Measurements from ENCODE around the gene FAM110A.
"Not testable (repeated sequence)": the region's sequence is repeated elsewhere in the genome, so short reads cannot be mapped to it uniquely, and the experiment has no call there.

Gene FAM110A

DNA sequence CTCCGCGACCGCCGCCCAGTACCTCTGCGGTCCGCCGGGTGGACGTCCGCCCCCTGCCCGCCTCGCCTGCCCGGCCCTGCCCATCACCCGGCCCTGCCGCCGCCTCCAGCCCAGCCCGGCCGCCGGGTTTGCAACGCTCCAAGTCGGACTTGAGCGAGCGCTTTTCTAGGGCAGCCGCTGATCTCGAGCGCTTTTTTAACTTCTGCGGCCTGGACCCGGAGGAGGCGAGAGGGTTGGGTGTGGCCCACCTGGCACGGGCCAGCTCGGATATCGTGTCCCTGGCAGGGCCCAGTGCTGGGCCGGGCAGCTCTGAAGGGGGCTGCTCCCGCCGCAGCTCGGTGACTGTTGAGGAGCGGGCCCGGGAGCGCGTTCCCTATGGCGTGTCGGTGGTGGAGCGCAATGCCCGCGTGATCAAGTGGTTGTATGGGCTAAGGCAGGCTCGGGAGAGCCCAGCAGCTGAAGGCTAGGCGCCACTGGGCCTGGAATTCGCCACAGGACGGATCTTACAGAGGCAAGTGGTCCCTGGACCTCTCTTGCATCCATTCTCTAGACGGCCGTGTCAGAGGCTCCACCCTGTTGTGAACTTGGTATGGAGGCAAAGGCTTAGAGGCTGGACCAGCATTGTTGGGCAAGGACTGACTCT lies 11.8 kb downstream of the FAM110A start:
- no peak for DNase-seq

DNA sequence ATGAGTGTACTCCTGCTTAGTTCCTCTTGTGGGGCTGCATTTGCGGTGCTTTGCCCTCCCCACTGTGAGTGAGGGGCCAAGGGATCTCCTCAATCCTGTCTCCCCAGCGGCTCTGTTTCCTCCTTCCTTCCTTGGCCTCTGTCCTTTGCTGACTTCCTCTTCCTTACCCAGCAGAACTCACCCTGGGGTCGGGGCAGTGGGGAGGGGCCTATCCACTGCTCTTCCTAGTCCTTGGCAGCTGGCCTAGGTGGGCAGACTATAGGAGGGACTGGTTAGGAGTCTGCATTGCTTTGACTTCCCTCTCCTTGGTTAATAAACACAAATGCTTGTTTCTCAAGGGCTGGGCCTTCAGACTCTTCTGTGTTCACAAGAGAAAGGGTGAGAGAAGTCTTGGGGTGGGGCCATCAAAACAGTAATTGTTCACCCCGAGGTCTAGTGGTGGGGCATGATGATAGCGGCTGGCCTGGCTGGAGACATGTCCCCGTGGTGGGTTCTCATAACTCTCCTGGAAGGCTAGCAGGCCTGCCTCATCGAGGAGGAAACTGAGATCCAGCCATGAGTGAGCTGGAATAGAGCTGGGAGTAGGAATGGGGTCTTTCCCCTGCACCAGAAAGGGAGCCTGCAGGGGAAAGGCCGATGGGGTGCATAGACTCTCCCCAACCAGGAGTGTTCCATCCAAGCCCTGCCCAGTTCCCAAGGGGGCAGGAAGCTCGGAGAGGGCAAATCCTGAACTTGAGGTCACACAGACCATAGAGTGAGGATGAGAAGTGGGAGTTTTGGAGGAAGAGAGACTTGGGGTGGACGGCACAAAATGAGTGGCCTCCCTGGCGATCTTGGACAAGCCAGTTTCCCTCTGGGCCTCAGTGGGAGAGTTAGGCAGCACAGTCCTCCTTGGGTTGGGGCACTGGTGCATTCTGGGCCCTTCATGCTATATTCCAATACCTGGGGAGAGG lies 12.7 kb downstream of the FAM110A start:
- no peak for DNase-seq

DNA sequence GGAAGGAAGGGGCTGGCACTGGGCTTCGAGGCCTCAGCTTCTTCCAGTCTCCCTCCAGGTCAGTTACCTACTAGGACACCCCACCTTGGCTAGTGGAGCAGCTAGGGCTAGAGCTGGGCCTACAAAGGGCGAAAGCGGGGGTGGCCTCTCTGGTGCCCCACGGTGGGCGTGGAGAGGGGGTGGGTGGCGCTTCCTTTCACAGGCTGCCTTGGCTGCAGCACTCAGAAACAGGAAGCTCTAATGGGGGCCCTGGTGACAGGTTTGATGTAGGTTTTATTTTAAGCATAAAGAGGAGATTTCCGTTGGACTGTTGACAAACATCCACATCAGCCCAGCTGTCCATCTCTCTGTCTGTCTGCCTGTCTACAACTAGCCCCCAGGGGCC lies 13.4 kb downstream of the FAM110A start:
- DNase-seq, result peak; percentile 51

DNA sequence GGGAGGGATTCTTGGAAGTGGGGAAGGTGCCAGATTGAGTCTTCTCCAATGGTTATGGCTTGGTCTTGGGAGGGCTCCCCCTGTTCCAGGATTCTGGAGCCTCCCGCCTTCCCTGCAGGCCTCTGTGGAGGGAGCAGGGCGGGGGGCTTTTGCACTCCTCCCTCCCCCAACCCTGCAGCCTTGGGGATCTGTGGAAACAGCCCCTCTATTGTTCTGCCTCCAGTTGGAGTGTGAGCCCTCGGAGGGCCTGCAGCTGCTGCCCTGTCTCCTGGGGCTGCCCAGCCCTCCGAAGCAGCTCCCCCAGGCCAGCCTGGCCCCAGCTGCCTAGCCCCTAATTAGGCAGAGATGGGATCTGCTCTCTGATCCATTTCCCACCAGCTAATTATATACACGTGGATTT lies 14.7 kb downstream of the FAM110A start:
- no peak for DNase-seq

DNA sequence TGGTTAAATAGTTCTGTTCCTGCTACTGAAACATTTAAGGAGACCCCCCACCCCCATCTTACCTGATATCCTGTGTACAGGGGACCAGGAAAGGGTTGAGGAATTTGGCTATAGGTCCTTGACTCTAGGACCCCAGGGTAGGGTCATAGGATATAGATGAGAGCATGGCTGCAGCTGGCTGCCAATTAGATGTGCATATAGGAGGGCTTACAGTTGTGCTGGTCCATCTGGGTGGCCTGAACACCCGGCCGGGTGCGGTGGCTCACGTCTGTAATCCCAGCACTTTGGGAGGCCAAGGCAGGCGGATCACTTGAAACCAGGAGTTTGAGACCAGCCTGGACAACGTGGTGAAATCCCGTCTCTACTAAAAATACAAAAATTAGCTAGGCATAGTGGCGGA lies 15.2 kb downstream of the FAM110A start:
- DNase-seq, result not testable (repeated sequence)

DNA sequence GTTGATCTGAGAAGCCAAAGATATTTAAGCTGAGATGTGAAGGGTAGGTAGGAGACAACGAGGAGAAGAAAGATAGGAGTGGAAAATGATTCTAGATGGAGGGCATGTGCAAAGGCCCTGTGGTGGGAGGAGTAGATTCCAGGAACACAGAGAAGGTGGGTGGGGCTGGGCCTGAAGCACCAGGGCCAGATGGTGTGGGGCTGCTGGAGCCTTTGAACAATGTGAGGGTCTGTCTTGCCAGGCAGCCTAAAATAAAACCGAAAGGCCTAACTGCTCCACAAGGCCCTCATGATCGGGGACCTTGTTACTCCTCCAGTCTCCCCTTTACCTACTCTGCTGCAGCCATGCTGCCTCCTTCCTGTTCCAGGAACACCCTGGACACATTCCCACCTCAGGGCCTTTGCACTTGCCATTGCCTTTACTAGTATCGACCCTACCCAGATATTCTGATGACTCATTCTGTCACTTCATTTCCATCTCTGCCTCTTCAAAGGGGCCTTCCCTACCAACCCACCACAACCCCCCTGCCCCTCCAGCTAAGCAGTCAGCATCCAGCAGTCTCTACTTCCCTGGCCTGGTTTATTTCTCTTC lies 20.0 kb downstream of the FAM110A start:
- DNase-seq, result no peak

DNA sequence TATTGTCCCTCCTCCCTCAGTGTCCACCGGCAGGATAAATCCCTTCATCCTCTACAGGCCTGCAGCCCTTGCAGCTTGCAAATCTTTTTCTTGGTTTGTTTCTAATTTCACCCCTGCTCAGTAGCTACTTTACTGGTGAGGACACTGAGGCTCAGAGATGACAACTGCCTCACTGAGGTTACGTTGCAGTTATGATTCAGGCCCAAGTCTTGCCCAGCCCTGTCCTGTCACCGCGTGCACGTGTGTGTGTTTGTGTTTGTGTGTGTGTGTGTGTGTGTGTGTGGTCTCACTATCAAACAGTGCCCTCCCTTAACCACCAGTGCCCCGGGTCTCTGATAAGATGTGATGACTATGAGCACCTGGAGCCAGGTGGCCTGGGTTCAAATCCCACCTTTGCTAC lies 21.1 kb downstream of the FAM110A start:
- DNase-seq, result no peak

DNA sequence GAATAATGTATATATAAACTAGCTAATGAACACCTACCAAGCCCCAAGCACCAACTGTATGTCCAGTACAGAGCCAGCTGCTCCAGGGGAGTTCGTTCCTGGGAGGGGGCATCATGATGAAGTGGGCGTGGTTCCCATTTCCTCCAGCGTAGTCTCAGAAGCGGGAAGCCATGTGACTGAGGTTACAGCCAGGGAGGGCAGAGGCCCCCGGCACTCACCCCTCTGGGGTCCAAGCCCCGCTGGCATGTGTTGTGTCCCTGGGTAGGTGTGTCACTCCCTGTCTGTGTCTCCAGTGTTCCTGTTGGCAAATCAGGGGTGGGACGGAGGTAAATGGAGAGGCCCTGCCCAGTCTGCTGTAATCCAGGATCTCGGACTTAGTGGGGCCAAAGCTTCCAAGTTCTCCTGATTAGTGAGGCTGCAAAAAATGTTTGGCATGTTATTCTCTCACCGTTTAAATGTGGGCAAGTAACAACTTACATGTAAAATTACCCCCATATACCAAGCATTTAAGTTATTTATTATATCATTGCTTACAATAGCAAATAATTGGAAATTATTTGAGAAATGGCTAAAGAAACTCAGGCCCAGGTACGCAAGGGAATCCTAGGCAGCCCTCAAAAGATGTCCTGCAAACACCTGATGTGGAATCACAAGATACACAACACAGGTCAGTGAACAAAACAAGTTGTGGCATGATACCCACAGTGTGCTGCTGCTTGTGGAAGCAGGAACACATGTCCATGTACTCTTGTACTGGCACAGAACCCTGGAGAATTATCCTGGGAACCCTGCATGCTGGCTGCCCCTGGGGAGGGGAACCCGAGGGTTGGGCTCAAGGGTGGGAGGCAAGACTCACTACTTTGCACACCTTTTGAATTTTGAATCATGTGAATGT lies 22.2 kb downstream of the FAM110A start:
- DNase-seq, result no peak

DNA sequence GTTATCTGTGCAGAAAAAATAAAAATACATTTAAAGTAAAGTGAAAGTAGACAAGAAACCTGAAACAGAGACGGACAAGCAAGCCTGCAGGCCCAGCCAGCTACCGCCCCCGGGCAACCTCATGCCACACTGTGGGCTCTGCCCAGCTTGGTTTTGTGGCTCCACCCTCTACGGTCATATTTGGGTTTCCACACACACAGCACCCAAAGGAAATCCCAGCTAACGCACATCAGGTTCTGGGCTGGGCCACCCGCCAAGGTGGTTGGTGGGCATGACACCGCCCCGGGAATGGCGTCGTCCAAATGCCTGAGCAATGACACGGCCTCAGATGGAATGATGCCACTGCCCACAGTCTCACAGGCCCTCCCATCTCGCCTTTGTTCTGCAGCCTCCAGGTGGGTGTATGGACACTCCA lies 22.9 kb downstream of the FAM110A start:
- peak; percentile 56 for DNase-seq

DNA sequence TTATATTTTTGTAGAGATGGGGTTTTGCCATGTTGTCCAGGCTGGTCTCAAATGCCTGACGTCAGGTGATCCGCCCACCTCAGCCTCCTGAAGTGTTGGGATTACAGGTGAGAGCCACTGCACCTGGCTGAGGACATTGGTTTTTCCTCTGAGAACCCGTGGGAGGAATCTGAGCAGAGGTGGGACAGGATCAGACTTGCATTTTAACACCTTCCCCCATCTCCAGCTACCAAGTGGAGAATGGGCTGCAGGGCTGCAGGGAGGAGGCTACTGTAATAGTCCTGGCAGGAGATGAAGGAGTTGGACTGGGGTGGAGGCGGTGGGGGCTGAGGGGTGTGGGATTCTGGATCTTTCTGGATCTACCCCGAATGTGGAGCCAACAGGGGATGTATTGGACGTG lies 24.5 kb downstream of the FAM110A start:
- no peak for DNase-seq

DNA sequence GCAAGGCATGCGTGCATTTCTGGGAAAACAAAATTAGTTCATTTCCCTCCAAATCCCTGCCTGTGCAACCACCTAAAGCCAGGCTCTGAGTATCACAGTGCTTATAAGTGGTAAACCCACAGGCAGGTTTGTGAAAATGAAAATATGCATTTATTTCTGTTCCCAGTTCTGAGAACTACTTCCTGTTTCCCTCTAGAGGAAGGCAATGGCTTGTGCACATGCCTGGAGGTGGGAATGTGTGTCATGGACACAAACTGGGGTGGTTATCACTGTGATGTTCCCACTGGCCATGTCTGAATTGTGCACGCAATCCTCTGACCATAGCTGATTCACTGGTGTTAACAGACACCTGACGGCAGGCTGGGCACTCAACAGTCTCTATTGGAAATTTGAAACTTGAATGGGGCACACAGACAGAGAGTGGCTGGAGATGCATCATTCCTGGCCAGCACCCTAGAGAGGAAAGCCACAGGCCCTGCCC lies 26.3 kb downstream of the FAM110A start:
- DNase-seq, result no peak

DNA sequence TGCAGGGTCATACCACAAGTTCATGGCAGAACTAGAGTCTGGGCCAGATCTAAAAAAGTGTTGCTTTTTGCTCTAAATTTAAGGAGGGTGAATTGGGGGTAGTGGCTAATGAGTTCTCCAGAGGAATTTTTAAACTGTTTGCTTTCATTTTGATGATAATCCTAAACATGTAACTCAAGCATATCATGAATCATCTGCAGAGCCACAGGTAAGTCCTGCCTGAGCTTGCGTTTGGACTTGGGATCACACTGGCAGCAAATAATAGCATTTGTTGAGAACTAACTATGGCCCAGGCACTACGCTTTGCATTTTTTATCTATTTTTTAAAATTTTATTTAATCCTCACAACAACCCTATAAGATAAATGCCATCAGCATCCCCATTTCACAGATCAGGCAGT lies 27.4 kb downstream of the FAM110A start:
- no peak for DNase-seq

DNA sequence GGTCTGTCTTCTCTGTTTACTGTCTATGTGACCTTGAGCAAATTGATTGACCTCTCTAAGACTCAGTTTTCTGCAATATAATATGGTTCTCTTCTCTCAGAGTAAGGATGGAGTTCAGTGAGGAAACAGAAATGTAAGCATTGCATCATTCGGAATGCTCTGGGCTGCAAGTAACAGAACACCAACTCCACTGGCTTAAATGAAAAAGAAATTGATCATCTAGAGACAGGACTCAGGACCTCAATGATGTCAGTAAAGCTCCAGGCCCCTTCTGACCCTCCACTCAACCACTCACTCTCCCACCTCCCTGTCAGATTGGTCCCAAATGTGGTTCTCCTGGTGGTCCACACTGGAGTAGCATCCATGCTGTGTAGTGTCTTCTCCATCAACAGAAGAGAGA lies 31.9 kb downstream of the FAM110A start:
- DNase-seq, result no peak

DNA sequence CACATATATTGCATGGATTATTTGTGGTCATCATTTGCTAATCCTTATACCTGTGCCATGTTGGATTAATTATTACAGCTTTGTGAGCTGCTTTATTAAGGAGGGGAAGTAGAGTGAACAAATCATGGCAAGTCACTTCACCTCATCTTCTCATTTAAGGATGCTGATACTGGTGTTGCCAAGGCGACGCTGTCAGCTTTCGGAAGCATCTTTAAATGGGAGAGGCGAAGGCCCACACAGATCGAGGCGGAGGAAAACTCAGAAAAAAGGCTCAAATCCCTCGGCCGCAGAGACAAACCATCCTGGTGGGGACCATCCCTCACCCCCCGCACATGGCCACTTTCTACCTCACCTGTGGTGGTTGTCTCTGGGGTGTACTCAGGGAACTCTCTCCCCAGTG lies 34.8 kb downstream of the FAM110A start:
- no peak for DNase-seq

DNA sequence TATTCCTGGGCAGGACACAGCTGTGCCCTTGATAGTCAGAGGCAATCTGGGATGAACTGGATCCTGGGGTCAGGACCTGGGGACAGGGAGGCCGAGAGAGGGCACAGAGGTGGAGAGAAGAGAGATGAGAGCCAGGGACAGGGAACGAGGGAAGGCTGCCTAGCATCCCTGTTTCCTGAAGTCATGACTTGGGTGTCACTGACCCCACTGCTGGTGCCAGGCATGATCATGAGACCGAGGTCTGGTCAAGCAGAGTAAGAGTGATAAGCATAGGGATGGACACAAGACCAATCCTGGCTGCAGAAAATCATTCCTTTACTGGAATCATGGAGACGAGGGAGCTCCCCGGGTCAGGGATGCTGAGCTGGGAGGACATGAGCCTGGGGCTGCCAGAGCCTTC lies 36.1 kb downstream of the FAM110A start:
- no peak for DNase-seq

DNA sequence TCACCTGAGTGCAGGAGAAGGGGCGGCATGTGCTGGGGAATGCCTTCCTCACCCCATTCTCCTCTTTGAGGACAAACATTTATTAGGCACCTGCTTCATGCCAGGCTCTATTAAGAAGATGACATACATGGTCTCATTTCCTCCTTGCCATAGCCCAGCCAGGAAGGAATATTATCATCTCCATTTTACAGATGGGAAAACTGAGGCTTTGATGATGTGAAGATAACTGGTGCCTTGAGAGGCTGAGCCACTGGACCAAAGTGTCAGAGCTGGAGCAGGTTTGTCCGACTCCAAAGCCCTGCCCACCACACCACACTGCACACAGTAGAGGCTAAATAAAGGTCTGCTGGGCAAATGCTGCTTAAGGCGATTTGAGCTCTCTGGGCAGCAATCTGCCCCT lies 37.2 kb downstream of the FAM110A start:
- DNase-seq, result no peak

DNA sequence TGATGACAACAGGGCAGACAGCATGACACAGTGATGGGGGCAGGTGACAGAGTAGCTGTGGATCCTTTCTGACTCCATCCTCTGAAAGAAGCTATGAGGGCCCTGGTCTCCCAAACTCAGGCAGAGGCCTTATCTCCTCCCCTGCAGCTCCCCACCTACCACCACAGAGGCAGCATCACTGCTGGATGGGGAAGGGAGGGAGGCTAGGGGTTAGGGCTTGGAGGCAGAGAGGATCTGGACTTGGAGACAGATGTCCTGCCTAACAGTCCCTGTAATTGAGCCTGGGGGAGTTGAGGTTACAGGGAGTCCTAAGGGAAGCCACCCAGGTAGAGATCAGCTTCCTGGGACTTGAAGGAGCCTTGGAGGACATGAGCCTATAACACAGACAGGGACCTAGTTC lies 37.9 kb downstream of the FAM110A start:
- DNase-seq, result no peak

DNA sequence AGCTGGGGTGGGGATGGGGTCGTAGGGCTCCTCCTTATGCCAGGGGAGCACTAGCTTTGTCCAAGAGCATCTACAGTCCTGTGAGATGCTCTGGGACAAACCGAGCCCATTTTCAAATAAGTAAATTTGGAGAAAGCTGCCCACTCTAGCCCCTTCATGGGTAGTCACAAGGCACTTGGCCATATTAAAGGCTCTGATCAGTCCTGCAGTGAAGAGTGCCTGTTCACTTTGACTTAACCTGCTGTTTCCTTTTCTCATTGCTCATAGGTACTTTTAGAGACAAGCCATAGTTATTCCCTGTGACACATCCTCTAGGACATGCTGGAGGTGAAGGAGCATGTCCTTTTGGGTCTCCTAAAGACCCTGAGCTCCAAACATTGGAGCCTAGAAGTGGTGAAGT lies 38.4 kb downstream of the FAM110A start:
- DNase-seq, result no peak

DNA sequence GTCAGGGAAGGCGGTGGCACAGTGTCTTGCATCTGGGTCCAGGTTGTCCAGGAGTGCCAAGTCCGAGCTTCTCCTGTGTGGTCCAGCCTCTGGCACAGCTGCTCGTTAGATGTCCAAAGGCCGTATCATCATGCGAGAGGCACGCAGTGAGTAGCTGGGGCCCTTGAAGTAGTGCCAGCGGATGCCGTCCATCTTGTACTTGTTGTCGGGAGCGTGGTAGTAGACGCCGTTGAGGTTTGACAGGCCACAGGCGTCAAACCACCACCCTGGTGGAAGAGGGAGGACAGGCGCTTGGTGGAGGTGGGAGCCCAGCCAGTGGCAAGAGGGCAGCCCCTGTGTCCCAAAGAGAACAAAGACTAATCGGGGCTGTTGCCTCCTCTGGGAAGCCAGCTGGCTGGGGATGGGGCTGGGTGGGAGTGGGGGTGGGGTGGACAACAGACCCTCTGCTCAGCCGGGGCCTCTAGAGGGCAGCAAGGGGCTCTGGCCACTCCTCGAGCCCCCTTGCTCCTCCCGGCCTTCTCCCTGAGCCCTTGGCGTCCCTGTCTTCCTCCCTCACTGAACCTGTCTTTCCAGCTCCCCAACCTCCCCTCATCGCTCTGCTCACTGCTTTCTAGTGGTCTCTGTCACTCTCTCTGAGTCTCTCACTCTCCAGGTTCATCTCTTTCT lies 39.5 kb downstream of the FAM110A start:
- no peak for DNase-seq

DNA sequence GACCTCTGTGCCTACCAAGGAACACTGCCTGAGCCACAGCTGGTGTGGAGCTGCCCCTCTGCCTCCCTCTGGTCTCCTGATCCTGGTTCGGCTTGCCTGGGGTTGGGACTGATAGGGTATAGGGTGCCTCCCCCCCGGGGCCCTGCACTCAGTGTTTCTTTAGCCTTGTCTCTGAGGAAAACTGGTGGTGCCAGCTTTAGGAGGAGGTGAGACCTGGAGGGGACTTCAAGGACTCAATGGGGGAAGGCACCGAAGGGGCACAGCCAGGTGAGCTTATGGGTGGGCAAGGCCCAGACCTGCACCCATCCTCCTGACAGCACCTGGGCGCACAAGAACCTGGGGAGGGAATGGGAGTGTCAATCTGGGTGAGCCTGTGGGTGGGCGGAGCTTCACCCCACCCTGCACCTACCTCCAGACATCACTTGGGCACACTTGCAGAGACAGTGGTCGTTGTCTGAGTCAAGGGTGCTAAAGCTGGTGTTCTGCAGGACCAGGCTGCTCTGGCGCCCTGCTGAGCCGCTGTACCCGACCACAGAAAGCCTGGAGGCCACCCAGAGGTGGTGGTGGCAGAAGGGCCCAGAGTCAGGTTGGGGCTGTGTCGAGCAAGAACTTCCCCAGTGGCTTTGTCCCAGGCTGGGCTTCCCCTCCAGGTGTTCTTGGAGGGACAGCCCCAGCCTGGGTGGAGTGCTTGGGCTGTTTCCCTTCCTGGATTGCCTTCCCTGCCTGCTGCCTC lies 40.5 kb downstream of the FAM110A start:
- no peak for DNase-seq

DNA sequence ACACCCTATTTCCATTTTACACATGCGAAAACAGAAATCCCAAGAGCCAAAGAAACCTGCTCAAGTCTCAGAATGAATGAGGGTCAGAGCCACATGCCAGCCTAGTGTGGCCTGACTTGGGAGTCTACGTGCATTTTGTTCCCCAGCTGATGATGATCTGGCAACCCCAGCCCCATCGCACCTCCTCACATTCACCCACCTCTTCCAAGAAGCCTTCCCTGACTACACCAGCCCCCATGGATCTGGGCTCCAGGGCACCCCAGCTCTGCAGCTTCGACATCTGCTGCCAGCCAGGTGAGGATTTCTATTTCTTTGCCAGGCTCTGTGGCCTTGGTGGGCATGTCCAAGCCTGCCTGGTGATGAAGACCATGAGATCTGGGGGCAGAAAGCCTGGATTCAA lies 41.6 kb downstream of the FAM110A start:
- DNase-seq, result no peak

DNA sequence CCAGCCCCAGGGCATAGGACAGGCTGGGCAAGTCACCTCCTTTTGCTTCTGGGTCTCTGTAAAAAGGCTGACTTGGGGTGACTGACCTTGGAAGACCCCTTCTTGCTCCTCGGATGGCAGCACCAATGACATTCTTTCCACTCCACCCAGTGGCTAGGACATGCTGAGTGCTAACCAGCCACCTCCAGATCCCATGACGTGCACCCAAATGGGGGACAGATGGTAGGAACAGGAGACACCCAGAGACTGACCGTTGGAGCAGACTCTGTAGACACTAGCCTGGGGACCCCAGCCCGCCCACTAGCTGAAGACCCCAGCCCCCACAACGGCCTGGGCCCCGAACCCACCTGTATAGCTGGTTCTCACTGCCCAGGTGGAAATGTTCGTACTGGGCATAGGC lies 44.3 kb downstream of the FAM110A start:
- no peak for DNase-seq

Measured in stimulated activated CD4-positive, alpha-beta T cell treated with anti-CD3 and anti-CD28 coated beads, Interleukin-4, amount 100 ng/mL, for 1 hour (primary cell).